CD4-positive, CD25-positive, alpha-beta regulatory T cell (primary cell): ENCODE results near the gene PRPSAP1. TPM values are rescaled to one million over a fixed set of nuclear protein-coding genes. Genes with fewer than 3 reads are reported as not detected.
"Not testable (repeated sequence)": the region's sequence is repeated elsewhere in the genome, so short reads cannot be mapped to it uniquely, and the experiment has no call there.

Experiments used
- ATAC-seq, 2 donors: fragments of 150-1000 bp; cut with Tn5 transposase; one replicate each; pipeline ENCODE4 v1.10.0; 2021; ENCODE audit warnings: low read depth in 2 of 2, moderate number of reproducible peaks in 2 of 2, moderate library complexity in 1 of 2
- DNase-seq, 3 donors: peaks; one replicate each; pipeline versions ENCODE4 v3.0.0 to v3.0.0-alpha.2; 2012 to 2022; ENCODE audit warnings: mixed read lengths in 1 of 3
- H3K27ac ChIP-seq: one replicate; pipeline ENCODE4 v1.7.0; 2013; ENCODE audit warnings: mild to moderate bottlenecking, low read length; ENCODE audit not compliant: insufficient read depth, poor library complexity, severe bottlenecking
- H3K27me3 ChIP-seq: one replicate; pipeline ENCODE4 v1.7.0; 2013; ENCODE audit warnings: low read length; ENCODE audit not compliant: control insufficient read depth, insufficient read depth
- H3K36me3 ChIP-seq: one replicate; pipeline ENCODE4 v1.7.0; 2013; ENCODE audit warnings: mild to moderate bottlenecking, low read length, moderate library complexity; ENCODE audit not compliant: control insufficient read depth, insufficient read depth
- H3K4me1 ChIP-seq: 2 replicates; pipeline ENCODE4 v1.7.0; 2013; ENCODE audit warnings: mild to moderate bottlenecking, low read length; ENCODE audit not compliant: insufficient read depth, control insufficient read depth, poor library complexity, severe bottlenecking
- H3K4me3 ChIP-seq: one replicate; pipeline ENCODE4 v1.7.0; 2013; ENCODE audit warnings: low read depth, mild to moderate bottlenecking, low read length, moderate library complexity
- H3K9me3 ChIP-seq, 2 experiments: 1 replicate in 1 of 2; 2 replicates in 1 of 2; pipeline ENCODE4 v1.7.0; 2013; ENCODE audit warnings: low read length in 2 of 2, mild to moderate bottlenecking in 1 of 2, moderate library complexity in 1 of 2; ENCODE audit not compliant: control insufficient read depth in 2 of 2
- H3K27ac Mint-ChIP-seq, 3 donors: one replicate each; pipeline ENCODE4 v1.8.0; 2020 to 2022; ENCODE audit warnings: mild to moderate bottlenecking in 3 of 3, mixed read lengths in 3 of 3, moderate library complexity in 2 of 3
- H3K27me3 Mint-ChIP-seq: one replicate; pipeline ENCODE4 v1.8.0; 2022; ENCODE audit warnings: mild to moderate bottlenecking, mixed read lengths
- H3K36me3 Mint-ChIP-seq: one replicate; pipeline ENCODE4 v1.8.0; 2020; ENCODE audit warnings: mixed read lengths
- H3K4me1 Mint-ChIP-seq, 4 donors: one replicate each; pipeline ENCODE4 v1.8.0; 2020 to 2022; ENCODE audit warnings: mixed read lengths in 4 of 4, mild to moderate bottlenecking in 1 of 4
- H3K4me3 Mint-ChIP-seq, 4 donors: one replicate each; pipeline ENCODE4 v1.8.0; 2020 to 2022; ENCODE audit warnings: mild to moderate bottlenecking in 4 of 4, mixed read lengths in 4 of 4, moderate library complexity in 3 of 4
- H3K9me3 Mint-ChIP-seq, 7 donors: one replicate each; pipeline ENCODE4 v1.8.0; 2020 to 2022; ENCODE audit warnings: mixed read lengths in 7 of 7, mild to moderate bottlenecking in 3 of 7, moderate library complexity in 2 of 7
- polyA plus RNA-seq, 4 donors: library from polyadenylated mRNA; unstranded; fragments of 300-500 nt; fragmentation: Illumina TruSeq; gene quantifications; one replicate each; pipeline ENCODE4 v1.2.3, GENCODE V29; 2021
- total RNA-seq: library from RNA; stranded (reverse); gene quantifications from one replicate; pipeline ENCODE4 v1.2.3, GENCODE V29; 2022

PRPSAP1 gene
- total and polyA plus RNA-seq, 5 donors from 2014 or later = 37.1 to 56.1 (median 53.1) TPM

GRCh38 chr17:76271669-76272540 is 81.8 kb downstream of the PRPSAP1 start:
- H3K4me1 ChIP-seq = peaks cover 82% of the 10 kb centered on the region
- H3K4me3 ChIP-seq = no peak overlapping the region
- H3K4me3 Mint-ChIP-seq = peak overlapping the region; percentile 84 to 93 (median 87)
- peak overlapping the region; percentile 92 for H3K27ac ChIP-seq
- peaks cover 5 to 80% (median 29%) of the 10 kb centered on the region in 4 donors for H3K4me1 Mint-ChIP-seq
- peak overlapping the region; percentile 87 to 97 (median 90) for H3K27ac Mint-ChIP-seq
- H3K36me3 ChIP-seq = peaks cover 11% of the 10 kb centered on the region
- H3K36me3 Mint-ChIP-seq = peaks cover 9% of the 10 kb centered on the region
- peaks cover 5% of the 10 kb centered on the region for H3K27me3 Mint-ChIP-seq
- DNase-seq (peak in 2 of 3 donors; percentile 62 to 83), ATAC-seq (peak; percentile 34 to 51)
- H3K27me3 ChIP-seq = no peaks in the 10 kb centered on the region
- H3K9me3 Mint-ChIP-seq = no peaks in the 10 kb centered on the region
- H3K9me3 ChIP-seq = no peaks in the 10 kb centered on the region

- peaks cover 5% of the 10 kb centered on the region for H3K27me3 Mint-ChIP-seq
- H3K36me3 ChIP-seq = peaks cover 11% of the 10 kb centered on the region
- H3K36me3 Mint-ChIP-seq = peaks cover 9% of the 10 kb centered on the region
- H3K4me1 Mint-ChIP-seq = peaks cover 5 to 76% (median 29%) of the 10 kb centered on the region in 4 donors
- no peaks in the 10 kb centered on the region for H3K9me3 ChIP-seq
- H3K27ac Mint-ChIP-seq = peak overlapping the region; percentile 52 to 97 (median 84)
- peak overlapping the region; percentile 11 for H3K4me3 ChIP-seq
- ATAC-seq = peak in 1 of 2 donors; percentile 1
- H3K9me3 Mint-ChIP-seq = peaks cover 0 to 1% (median 0%) of the 10 kb centered on the region in 7 donors
- H3K27ac ChIP-seq = peak overlapping the region; percentile 92
- DNase-seq = peak in 1 of 3 donors; percentile 40
- H3K27me3 ChIP-seq = no peaks in the 10 kb centered on the region
- H3K4me3 Mint-ChIP-seq = peak overlapping the region; percentile 84 to 93 (median 87)
- peaks cover 90% of the 10 kb centered on the region for H3K4me1 ChIP-seq
Observed at GRCh38 chr17:76270770-76271668, 82.7 kb downstream of the PRPSAP1 start.

- Histone ChIP-seq H3K4me1 (peaks cover 89% of the 10 kb centered on the region), H3K27ac (peak overlapping the region; percentile 92), H3K36me3 (peaks cover 11% of the 10 kb centered on the region), H3K27me3 (no peaks in the 10 kb centered on the region), H3K9me3 (no peaks in the 10 kb centered on the region), H3K4me3 (no peak overlapping the region)
- H3K9me3 Mint-ChIP-seq = peaks cover 0 to 1% (median 0%) of the 10 kb centered on the region in 7 donors
- H3K4me3 Mint-ChIP-seq = peak overlapping the region in 3 of 4 donors; percentile 63 to 93 (median 91)
- peaks cover 9% of the 10 kb centered on the region for H3K36me3 Mint-ChIP-seq
- DNase-seq = peak in 1 of 3 donors; percentile 25
- peaks cover 5% of the 10 kb centered on the region for H3K27me3 Mint-ChIP-seq
- peak overlapping the region in 2 of 3 donors; percentile 44 to 96 for H3K27ac Mint-ChIP-seq
- no peak for ATAC-seq
- peaks cover 5 to 73% (median 29%) of the 10 kb centered on the region in 4 donors for H3K4me1 Mint-ChIP-seq
Observed at GRCh38 chr17:76270127-76270592, 83.6 kb downstream of the PRPSAP1 start.

- ATAC-seq (no peak), DNase-seq (peak in 1 of 3 donors; percentile 39)
- H3K36me3 ChIP-seq = peaks cover 11% of the 10 kb centered on the region
- Mint-ChIP-seq H3K4me1 (peaks cover 10 to 69% (median 29%) of the 10 kb centered on the region in 4 donors), H3K27me3 (peaks cover 5% of the 10 kb centered on the region), H3K27ac (peak overlapping the region; percentile 83 to 96 (median 95)), H3K36me3 (peaks cover 9% of the 10 kb centered on the region), H3K4me3 (peak overlapping the region; percentile 86 to 95 (median 92)), H3K9me3 (peaks cover 0 to 1% (median 0%) of the 10 kb centered on the region in 7 donors)
- peak overlapping the region; percentile 91 for H3K27ac ChIP-seq
- no peak overlapping the region for H3K4me3 ChIP-seq
- H3K9me3 ChIP-seq = no peaks in the 10 kb centered on the region
- no peaks in the 10 kb centered on the region for H3K27me3 ChIP-seq
- H3K4me1 ChIP-seq = peaks cover 85% of the 10 kb centered on the region
Observed at GRCh38 chr17:76268991-76269981, 84.4 kb downstream of the PRPSAP1 start.

GRCh38 chr17:76268015-76268749 is 85.5 kb downstream of the PRPSAP1 start:
- H3K27ac ChIP-seq = peak overlapping the region; percentile 91
- H3K27me3 ChIP-seq = no peaks in the 10 kb centered on the region
- peak in 2 of 3 donors; percentile 54 to 87 for DNase-seq
- peaks cover 11 to 71% (median 35%) of the 10 kb centered on the region in 4 donors for H3K4me1 Mint-ChIP-seq
- H3K9me3 ChIP-seq = no peaks in the 10 kb centered on the region
- peaks cover 9% of the 10 kb centered on the region for H3K36me3 Mint-ChIP-seq
- H3K4me3 Mint-ChIP-seq = peak overlapping the region; percentile 91 to 97 (median 94)
- H3K4me1 ChIP-seq = peaks cover 81% of the 10 kb centered on the region
- H3K27me3 Mint-ChIP-seq = peaks cover 5% of the 10 kb centered on the region
- peaks cover 11% of the 10 kb centered on the region for H3K36me3 ChIP-seq
- H3K27ac Mint-ChIP-seq = peak overlapping the region; percentile 94 to 96 (median 95)
- peaks cover 0 to 1% (median 0%) of the 10 kb centered on the region in 7 donors for H3K9me3 Mint-ChIP-seq
- H3K4me3 ChIP-seq = peak overlapping the region; percentile 95
- ATAC-seq = no peak

GRCh38 chr17:76267581-76268001 is 86.1 kb downstream of the PRPSAP1 start:
- H3K27me3 ChIP-seq, H3K9me3 ChIP-seq, H3K9me3 Mint-ChIP-seq, H3K36me3 Mint-ChIP-seq, ATAC-seq, H3K27me3 Mint-ChIP-seq: not testable (repeated sequence)
- H3K4me3 Mint-ChIP-seq = peak overlapping the region; percentile 91 to 97 (median 94)
- peaks cover 11 to 71% (median 38%) of the 10 kb centered on the region in 4 donors for H3K4me1 Mint-ChIP-seq
- peak in 1 of 3 donors; percentile 36 for DNase-seq
- peak overlapping the region; percentile 95 for H3K4me3 ChIP-seq
- H3K27ac Mint-ChIP-seq = peak overlapping the region; percentile 94 to 96 (median 95)
- H3K4me1 ChIP-seq = peaks cover 75% of the 10 kb centered on the region
- peak overlapping the region; percentile 91 for H3K27ac ChIP-seq
- H3K36me3 ChIP-seq = peaks cover 11% of the 10 kb centered on the region
